Measurements from ENCODE around the gene SLC25A23.
A peak's percentile ranks its signal among the peaks of the same experiment; 100 is the strongest.

SLC25A23 gene

DNA sequence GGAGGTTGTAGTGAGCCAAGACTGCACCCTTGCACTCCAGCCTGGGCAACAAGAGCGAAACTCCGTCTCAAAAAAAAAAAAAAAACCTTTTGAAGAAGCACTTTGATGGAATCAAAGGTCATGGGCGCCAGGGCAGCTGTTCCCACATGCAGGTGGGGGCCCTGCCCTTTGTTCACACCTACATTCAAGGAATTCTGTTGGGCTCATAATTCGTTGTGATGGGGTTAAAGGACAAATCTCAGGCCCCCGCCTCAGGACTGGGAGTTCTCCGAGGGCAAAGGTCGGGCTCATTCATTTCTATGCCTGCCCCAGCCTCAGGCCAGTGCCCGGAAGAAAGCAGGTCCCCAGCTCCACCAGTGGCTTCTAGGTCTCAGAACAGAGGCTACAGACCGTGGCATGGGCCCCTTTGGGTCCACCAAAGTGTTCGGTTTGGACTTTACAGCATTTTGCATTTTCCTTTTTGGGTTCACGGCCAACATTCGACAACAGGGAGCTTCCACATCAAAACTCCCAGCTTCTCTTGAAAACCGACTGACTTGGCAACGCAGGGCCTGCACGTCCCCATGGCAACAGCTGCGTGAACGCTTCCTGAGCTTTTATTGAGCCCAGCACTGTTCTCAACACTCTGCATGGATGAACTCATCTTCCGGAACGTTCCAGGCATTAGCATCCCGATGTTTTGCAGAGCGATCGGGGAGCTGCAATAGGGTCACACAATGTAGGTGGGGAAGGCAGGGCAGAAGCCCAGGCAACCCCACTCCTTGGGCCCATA lies 56.6 kb downstream of the SLC25A23 start:
- no peak for TF ChIP-seq POLR2AphosphoS5 (IDR thresholded peaks at IDR 0.05; ENCODE audit: low read depth, low read length)
- TF ChIP-seq TAF1 (IDR thresholded peaks at IDR 0.05; ENCODE audit: borderline replicate concordance, insufficient read depth, low read length) = no peak
- no peak for TF ChIP-seq REST (IDR thresholded peaks at IDR 0.05; ENCODE audit: insufficient read depth in 1 of 2, low read depth in 2 of 2, low read length in 2 of 2)
- no peak for TF ChIP-seq SIN3A (IDR thresholded peaks at IDR 0.05; ENCODE audit: borderline replicate concordance, insufficient read depth, low read length)
- TF ChIP-seq FOXP2 (optimal IDR thresholded peaks at IDR 0.05; ENCODE audit: borderline replicate concordance, extremely low read depth, extremely low read length, insufficient read depth) = no peak

DNA sequence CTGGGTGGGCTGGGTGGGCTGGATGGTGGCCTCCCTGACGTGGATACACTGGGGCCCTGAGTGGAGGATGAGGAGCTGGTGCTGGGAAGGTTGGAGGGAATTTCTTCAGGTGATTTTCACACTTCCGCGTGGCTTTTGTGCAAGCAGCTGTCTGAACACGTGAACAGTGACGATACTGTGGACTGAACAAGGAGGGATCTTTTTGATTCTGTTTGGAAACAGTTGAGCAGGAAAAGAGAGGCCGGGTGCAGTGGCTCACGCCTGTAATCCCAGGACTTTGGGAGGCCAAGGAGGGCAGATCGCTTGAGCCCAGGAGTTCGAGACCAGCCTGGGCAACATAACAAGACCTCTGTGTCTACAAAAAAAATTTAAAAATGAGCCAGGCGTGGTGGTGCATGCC lies 57.5 kb downstream of the SLC25A23 start:
- TF ChIP-seq POLR2AphosphoS5 (IDR thresholded peaks at IDR 0.05; ENCODE audit: low read depth, low read length) (no peak), SIN3A (IDR thresholded peaks at IDR 0.05; ENCODE audit: borderline replicate concordance, insufficient read depth, low read length) (no peak), REST (IDR thresholded peaks at IDR 0.05; ENCODE audit: insufficient read depth in 1 of 2, low read depth in 2 of 2, low read length in 2 of 2) (no peak), TAF1 (IDR thresholded peaks at IDR 0.05; ENCODE audit: borderline replicate concordance, insufficient read depth, low read length) (no peak), FOXP2 (optimal IDR thresholded peaks at IDR 0.05; ENCODE audit: borderline replicate concordance, extremely low read depth, extremely low read length, insufficient read depth) (no peak)

GRCh38 chr19:6396305-6396704 lies 63.3 kb downstream of the SLC25A23 start:
- TF ChIP-seq FOXP2 (optimal IDR thresholded peaks at IDR 0.05; ENCODE audit: borderline replicate concordance, extremely low read depth, extremely low read length, insufficient read depth) (no peak), REST (IDR thresholded peaks at IDR 0.05; ENCODE audit: insufficient read depth in 1 of 2, low read depth in 2 of 2, low read length in 2 of 2) (no peak), POLR2AphosphoS5 (IDR thresholded peaks at IDR 0.05; ENCODE audit: low read depth, low read length) (no peak), TAF1 (IDR thresholded peaks at IDR 0.05; ENCODE audit: borderline replicate concordance, insufficient read depth, low read length) (no peak), SIN3A (IDR thresholded peaks at IDR 0.05; ENCODE audit: borderline replicate concordance, insufficient read depth, low read length) (no peak)

GRCh38 chr19:6394831-6395230 lies 64.8 kb downstream of the SLC25A23 start:
- TF ChIP-seq FOXP2 (optimal IDR thresholded peaks at IDR 0.05; ENCODE audit: borderline replicate concordance, extremely low read depth, extremely low read length, insufficient read depth) = no peak
- TF ChIP-seq SIN3A (IDR thresholded peaks at IDR 0.05; ENCODE audit: borderline replicate concordance, insufficient read depth, low read length) = no peak

GRCh38 chr19:6393983-6394412 lies 65.6 kb downstream of the SLC25A23 start:
- TF ChIP-seq SIN3A (IDR thresholded peaks at IDR 0.05; ENCODE audit: borderline replicate concordance, insufficient read depth, low read length) (0 out of 2 replicates have a peak, but pooled peaks have one; percentile 7), POLR2AphosphoS5 (IDR thresholded peaks at IDR 0.05; ENCODE audit: low read depth, low read length) (peak; percentile 31; the same call in 1 of the 2 replicates), FOXP2 (optimal IDR thresholded peaks at IDR 0.05; ENCODE audit: borderline replicate concordance, extremely low read depth, extremely low read length, insufficient read depth) (no peak), TAF1 (IDR thresholded peaks at IDR 0.05; ENCODE audit: borderline replicate concordance, insufficient read depth, low read length) (no peak; the same call in 1 of the 2 replicates), REST (IDR thresholded peaks at IDR 0.05; ENCODE audit: insufficient read depth in 1 of 2, low read depth in 2 of 2, low read length in 2 of 2) (no peak)

All from PFSK-1 (cell line).